ENCODE data around the gene SERPINI2. TPM values are rescaled to one million over a fixed set of nuclear protein-coding genes. Genes with fewer than 3 reads are reported as not detected.

The SERPINI2 gene
- total and polyA plus RNA-seq, 7 donors = 0.27 to 0.60 TPM; not detected in 5

- H3K9me3 ChIP-seq = no peaks in the 10 kb centered on the region
- WGBS, 2 donors = 58 to 70% methylated on average over 3 of the region's 3 CpGs
- TF ChIP-seq CTCF (IDR thresholded peaks at IDR 0.05) = no peak
- H3K27me3 ChIP-seq = no peaks in the 10 kb centered on the region
- H3K4me3 ChIP-seq = no peak overlapping the region
- DNase-seq = no peak
- no peaks in the 10 kb centered on the region for H3K36me3 ChIP-seq
- H3K27ac ChIP-seq = no peak overlapping the region
- no peaks in the 10 kb centered on the region for H3K4me1 ChIP-seq
- intact Hi-C loops (cut with DNase I) = loop anchor here (10.0 kb wide), 1 partner anchor 278 kb away; no protein-coding TSS in a partner anchor
Observed at GRCh38 chr3:167406876-167407492, 66.9 kb downstream of the SERPINI2 start.

GRCh38 chr3:167397826-167398225 is 76.0 kb downstream of the SERPINI2 start:
- DNase-seq = no peak
- no peak overlapping the region for H3K27ac ChIP-seq
- no peaks in the 10 kb centered on the region for H3K4me1 ChIP-seq
- WGBS, 2 donors = 43 to 68% methylated on average over 1 of the region's 1 CpG
- TF ChIP-seq CTCF (IDR thresholded peaks at IDR 0.05) = no peak
- intact Hi-C loops (cut with DNase I) = no loop called here
- no peaks in the 10 kb centered on the region for H3K36me3 ChIP-seq
- no peaks in the 10 kb centered on the region for H3K27me3 ChIP-seq
- no peak overlapping the region for H3K4me3 ChIP-seq
- no peaks in the 10 kb centered on the region for H3K9me3 ChIP-seq

- DNase-seq = no peak
- TF ChIP-seq POLR2A (IDR thresholded peaks at IDR 0.05) = no peak
- no peak for TF ChIP-seq EP300 (IDR thresholded peaks at IDR 0.05)
- no peak for TF ChIP-seq POLR2AphosphoS5 (IDR thresholded peaks at IDR 0.05)
- no peak for TF ChIP-seq CTCF (IDR thresholded peaks at IDR 0.05)
- Histone ChIP-seq H3K27me3 (no peaks in the 10 kb centered on the region), H3K9me3 (no peaks in the 10 kb centered on the region), H3K36me3 (no peaks in the 10 kb centered on the region), H3K4me1 (no peaks in the 10 kb centered on the region), H3K27ac (no peak overlapping the region), H3K4me3 (no peak overlapping the region)
- intact Hi-C loops (cut with DNase I) = no loop called here
- 68 to 75% methylated on average over 2 of the region's 2 CpGs for WGBS, 2 donors
Observed at GRCh38 chr3:167396075-167396474, 77.8 kb downstream of the SERPINI2 start.

GRCh38 chr3:167394003-167394402 is 79.8 kb downstream of the SERPINI2 start:
- intact Hi-C loops (cut with DNase I) = no loop called here
- H3K27me3 ChIP-seq = no peaks in the 10 kb centered on the region
- H3K4me1 ChIP-seq = no peaks in the 10 kb centered on the region
- H3K27ac ChIP-seq = no peak overlapping the region
- no peak overlapping the region for H3K4me3 ChIP-seq
- TF ChIP-seq POLR2A (IDR thresholded peaks at IDR 0.05) (no peak), EP300 (IDR thresholded peaks at IDR 0.05) (no peak), CTCF (IDR thresholded peaks at IDR 0.05) (no peak), POLR2AphosphoS5 (IDR thresholded peaks at IDR 0.05) (no peak)
- no peak for DNase-seq
- no peaks in the 10 kb centered on the region for H3K36me3 ChIP-seq
- 43 to 54% methylated on average over 2 of the region's 2 CpGs for WGBS, 2 donors
- no peaks in the 10 kb centered on the region for H3K9me3 ChIP-seq

Other genes starting within 250 kb of the SERPINI2 start
- gene ZBBX, start 93.7 kb downstream of the SERPINI2 start, total RNA-seq = not detected
- not detected for gene ZBBX, start 93.7 kb downstream of the SERPINI2 start, polyA plus RNA-seq
- 1 to 10 TPM in 2 of 4 donors, under 1 TPM in 2; 0.28 to 2.5 (median 1.3) TPM for gene WDR49, start 179.9 kb upstream of the SERPINI2 start, total RNA-seq
- under 1 TPM in 1 of 3 donors, not detected in 2; 0.06 TPM for gene WDR49, start 179.9 kb upstream of the SERPINI2 start, polyA plus RNA-seq

Data from sigmoid colon (tissue), 7 donors.